Gastroesophageal sphincter (tissue), 3 donors: ENCODE results near the gene PCK1.

Source experiments
- POLR2A ChIP-seq, 2 donors: fragments of 450-650 bp; IDR thresholded peaks; one replicate each; pipeline ENCODE4 v1.6.1; 2017; ENCODE audit warnings: antibody characterized with exemption in 2 of 2, mild to moderate bottlenecking in 2 of 2, moderate library complexity in 1 of 2
- POLR2AphosphoS5 ChIP-seq: sonication (generic); formaldehyde crosslinking; IDR thresholded peaks from one replicate; pipeline ENCODE4 v1.6.1; 2017; ENCODE audit warnings: antibody characterized with exemption
- TF ChIP-seq, protein P1 (sequence below), 4 experiments: fragments of 200-600 bp in 2 of 4; fragments of 450-650 bp in 2 of 4; sonication (generic) in 1 of 4; IDR thresholded peaks; one replicate each; pipeline ENCODE4 v1.5.1; 2017 to 2019; ENCODE audit warnings: antibody characterized with exemption in 4 of 4, mild to moderate bottlenecking in 2 of 4, moderate library complexity in 2 of 4

DNA sequence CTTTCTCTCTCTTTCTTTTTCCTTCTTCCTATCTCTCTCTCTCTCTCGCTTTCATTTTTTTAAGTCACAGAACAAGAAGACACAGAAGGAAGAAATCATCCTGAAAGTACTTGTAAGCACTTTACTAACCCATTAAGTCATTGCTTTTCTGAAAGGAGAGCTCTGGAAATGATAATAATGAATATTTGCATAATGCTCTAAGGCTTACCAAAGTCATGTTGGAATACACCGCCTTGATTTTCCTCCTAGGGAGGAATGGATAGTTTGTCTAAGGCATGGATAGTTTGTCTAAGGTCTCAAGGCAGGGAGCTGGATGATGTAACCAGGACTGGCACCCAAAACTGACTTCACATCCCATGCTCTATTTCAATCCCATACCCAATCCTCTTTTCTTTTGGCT lies 23.1 kb upstream of the PCK1 start:
- TF ChIP-seq POLR2A (IDR thresholded peaks at IDR 0.05) (no peak), POLR2AphosphoS5 (no peak)
- TF ChIP-seq, protein P1, sequence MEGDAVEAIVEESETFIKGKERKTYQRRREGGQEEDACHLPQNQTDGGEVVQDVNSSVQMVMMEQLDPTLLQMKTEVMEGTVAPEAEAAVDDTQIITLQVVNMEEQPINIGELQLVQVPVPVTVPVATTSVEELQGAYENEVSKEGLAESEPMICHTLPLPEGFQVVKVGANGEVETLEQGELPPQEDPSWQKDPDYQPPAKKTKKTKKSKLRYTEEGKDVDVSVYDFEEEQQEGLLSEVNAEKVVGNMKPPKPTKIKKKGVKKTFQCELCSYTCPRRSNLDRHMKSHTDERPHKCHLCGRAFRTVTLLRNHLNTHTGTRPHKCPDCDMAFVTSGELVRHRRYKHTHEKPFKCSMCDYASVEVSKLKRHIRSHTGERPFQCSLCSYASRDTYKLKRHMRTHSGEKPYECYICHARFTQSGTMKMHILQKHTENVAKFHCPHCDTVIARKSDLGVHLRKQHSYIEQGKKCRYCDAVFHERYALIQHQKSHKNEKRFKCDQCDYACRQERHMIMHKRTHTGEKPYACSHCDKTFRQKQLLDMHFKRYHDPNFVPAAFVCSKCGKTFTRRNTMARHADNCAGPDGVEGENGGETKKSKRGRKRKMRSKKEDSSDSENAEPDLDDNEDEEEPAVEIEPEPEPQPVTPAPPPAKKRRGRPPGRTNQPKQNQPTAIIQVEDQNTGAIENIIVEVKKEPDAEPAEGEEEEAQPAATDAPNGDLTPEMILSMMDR (IDR thresholded peaks at IDR 0.05): no peak
